HG03045 (cell line): Measurements from ENCODE around the gene ERC2.

Source experiments
- ATAC-seq: cut with Tn5 transposase; IDR thresholded peaks from one replicate; pipeline ENCODE4 v1.9.1; 2021; ENCODE audit warnings: mild to moderate bottlenecking, moderate library complexity; ENCODE audit not compliant: unreplicated experiment

Gene ERC2

GRCh38 chr3:55813268-55814097 is 654.8 kb downstream of the ERC2 start:
- ATAC-seq: no peak

GRCh38 chr3:55812394-55813013 is 655.8 kb downstream of the ERC2 start:
- ATAC-seq: no peak

GRCh38 chr3:55807210-55807609 is 661.1 kb downstream of the ERC2 start:
- no peak for ATAC-seq

GRCh38 chr3:55805169-55805568 is 663.1 kb downstream of the ERC2 start:
- no peak for ATAC-seq

DNA sequence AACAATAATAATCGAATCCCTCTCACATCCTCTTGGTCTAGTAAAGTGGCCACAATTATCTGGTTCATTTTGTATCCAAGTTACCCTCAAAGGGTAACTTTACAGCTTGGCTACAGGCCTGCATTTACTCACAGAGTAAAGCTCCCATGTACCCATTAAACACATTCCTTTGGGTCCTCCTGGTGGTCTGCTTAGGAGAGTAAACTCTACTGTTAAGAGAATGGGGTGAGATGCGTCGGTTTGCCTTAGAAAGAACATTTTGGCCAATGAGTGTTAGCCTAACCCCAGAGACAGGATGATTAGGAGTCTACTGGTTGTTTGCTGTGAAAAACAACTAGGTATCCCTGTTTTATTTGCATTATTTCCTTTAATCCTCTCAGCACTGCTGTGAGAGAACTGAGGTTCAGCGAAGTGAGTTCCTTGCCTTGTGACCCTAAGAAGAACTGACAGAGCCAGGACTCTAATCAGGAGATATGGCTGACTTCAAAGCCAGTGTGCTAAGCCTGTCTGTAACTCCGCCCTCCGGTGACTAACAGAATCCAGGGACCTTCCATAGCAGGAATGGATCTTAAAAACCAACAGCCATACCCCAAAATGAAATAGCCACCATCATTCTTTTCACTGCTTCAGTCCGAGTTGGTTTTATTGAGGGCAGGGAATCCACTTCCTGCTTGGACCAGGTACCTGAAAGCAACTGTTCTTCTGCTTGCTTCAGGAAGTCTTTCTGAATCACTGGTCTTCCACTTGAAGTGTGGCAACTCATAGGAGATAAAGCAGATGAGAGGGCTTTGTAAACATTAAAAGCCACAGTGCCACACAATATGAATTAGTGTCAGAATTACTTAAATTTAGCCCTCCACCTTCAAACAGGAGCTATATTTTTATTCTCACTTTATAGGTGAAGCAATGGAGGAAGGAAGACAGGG is 663.8 kb downstream of the ERC2 start:
- ATAC-seq: no peak

GRCh38 chr3:55802816-55803215 is 665.5 kb downstream of the ERC2 start:
- no peak for ATAC-seq

GRCh38 chr3:55801676-55802075 is 666.6 kb downstream of the ERC2 start:
- ATAC-seq: no peak

DNA sequence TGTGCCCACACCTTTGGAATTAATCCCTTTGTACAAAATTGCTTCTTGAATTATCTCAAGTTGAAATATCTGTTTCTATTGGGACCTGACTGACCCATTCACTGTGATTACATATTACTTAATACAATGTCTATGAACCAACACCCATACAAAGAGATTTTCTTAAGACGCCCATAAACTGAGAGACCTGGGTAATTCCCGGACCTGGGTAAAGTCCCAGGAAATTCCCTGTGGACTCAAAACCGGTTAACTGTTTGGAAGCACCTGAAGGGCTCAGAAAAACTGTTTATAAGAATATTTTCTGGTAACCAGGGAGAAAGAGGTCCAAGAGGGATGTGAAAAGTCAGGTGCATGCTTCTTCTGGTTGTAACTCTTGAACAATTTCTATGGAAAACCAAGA is 667.2 kb downstream of the ERC2 start:
- no peak for ATAC-seq

DNA sequence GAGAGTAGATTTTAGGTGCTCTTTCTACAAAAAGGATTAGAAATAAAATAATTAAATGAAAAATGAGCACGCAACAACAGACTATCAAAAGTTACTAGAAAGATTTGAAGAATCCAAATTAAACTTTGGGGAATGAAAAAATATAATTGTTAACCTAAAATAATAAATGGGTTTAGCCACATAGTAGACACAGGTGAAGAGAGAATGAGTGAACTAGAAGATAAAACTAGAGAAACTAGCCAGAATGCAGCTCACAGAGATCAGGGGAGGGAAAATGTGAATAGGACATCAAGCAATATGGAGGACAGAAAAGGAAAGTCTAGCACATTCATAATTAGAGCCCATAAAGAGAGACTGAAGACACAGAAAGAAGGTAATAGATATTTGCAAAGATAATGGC is 670.5 kb downstream of the ERC2 start:
- ATAC-seq: no peak

- ATAC-seq: no peak
Measured at GRCh38 chr3:55797084-55797483, 671.2 kb downstream of the ERC2 start.

DNA sequence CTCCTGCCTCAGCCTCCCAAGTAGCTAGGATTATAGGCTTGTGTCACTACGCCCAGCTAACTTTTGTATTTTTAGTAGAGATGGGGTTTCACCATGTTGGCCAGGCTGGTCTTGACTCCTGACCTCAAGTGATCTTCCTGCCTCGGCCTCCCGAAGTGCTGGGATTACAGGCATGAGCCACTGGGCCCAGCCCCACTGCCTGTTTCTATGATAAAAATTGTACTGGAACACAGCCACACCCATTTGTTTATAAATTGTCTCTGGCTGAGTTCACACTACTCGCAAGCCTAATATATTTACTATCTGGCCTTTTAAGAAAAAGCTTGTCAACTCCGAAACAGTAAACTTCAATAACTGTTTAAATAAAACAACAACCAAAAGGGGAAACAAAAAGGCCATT is 671.7 kb downstream of the ERC2 start:
- ATAC-seq: no peak

GRCh38 chr3:55795746-55796145 is 672.5 kb downstream of the ERC2 start:
- no peak for ATAC-seq

DNA sequence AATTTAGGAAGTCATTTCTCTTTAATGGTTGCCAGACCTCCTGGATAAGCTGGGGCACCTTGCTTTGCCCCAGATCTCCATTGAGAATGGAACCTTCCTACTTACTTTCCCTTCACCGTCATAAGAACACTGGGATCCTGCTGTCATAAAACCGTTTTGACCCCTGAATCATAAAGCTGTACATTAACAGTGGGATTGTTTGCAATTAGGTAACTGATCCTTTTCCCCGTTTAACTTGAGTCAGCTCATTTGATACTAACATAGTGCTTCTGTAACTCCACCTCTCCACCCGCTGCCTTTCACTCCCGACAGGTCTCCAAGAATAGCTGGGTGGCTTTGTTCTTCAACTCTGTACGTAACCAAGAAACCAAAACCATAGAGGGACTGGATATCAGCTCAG is 673.0 kb downstream of the ERC2 start:
- no peak for ATAC-seq

GRCh38 chr3:55792742-55793141 is 675.5 kb downstream of the ERC2 start:
- ATAC-seq: no peak

GRCh38 chr3:55792009-55792408 is 676.3 kb downstream of the ERC2 start:
- no peak for ATAC-seq

GRCh38 chr3:55790596-55791350 is 677.5 kb downstream of the ERC2 start:
- no peak for ATAC-seq

- ATAC-seq: no peak
Measured at GRCh38 chr3:55789516-55789915, 678.8 kb downstream of the ERC2 start.

DNA sequence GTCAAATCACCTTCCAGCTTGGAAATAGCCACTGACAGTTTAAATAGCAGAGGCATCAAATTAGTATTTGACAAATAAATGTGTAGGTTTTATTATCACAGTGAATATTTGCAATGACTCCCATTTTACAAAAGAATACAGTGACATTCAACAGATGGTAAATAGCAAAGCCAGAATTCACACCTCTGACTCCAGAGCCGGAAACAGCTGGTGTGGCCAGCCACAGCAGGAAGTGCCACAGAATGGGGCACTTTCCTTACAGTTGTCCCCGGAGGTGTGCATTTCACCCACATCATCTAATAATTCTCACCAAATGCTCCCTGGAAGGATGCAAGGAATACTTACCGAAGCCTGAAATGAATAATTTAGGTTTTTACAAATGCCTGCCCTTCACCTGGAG is 685.5 kb downstream of the ERC2 start:
- ATAC-seq: no peak

DNA sequence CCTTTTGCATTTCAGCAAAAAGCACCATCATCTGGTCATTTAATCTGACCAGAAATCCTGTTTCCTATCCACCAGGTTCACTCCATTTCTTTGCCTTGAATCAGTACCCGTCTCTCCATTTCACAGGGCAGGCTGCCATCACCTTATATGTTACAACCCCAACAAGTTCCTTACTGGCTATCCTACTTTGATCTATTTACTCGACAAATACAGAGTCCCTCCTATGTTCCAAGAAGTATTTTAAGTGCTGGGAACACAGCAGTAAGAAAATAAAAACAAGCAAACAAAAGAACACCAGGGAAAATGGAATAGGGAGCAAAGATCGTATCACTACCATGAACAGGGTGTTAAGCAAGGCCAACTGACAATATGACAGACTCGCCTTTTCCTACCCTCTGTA is 685.9 kb downstream of the ERC2 start:
- no peak for ATAC-seq

GRCh38 chr3:55780913-55781312 is 687.4 kb downstream of the ERC2 start:
- ATAC-seq: no peak

DNA sequence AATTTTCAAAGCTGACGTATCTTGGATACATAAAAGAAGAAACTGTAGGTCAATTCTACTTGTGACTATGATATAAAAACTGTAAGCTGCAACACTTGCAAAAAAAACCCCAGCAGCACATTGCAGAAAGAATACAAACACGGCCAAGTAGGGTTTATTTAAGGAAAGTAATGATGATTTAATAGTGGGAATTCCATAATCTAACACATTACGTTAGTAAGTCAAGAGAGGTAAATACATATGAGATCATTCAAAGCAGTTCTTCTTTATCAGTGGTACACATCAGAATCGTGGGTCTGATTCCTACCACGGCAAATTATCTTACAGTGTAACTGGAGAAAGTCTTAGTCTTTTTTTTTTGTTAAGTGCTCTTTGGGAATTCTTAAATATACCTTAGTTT is 688.7 kb downstream of the ERC2 start:
- no peak for ATAC-seq
